ENCODE measurements around the gene ANKRD65. TPM values are rescaled to one million over a fixed set of nuclear protein-coding genes. Genes with fewer than 3 reads are reported as not detected.
A peak's percentile ranks its signal among the peaks of the same experiment; 100 is the strongest.
"Not testable (repeated sequence)": the region's sequence is repeated elsewhere in the genome, so short reads cannot be mapped to it uniquely, and the experiment has no call there.

ANKRD65 gene
- polyA plus RNA-seq, 5 donors, result 22.2 to 46.8 (median 35.6) TPM

- no peak for DNase-seq
These were observed 28.1 kb upstream of the ANKRD65 start, which contains the start of gene ATAD3C for GRCh38 chr1:1449099-1449739. Gene ATAD3C, plus strand, starts transcription at chr1:1449689. Its CDS starts 995 bp downstream, at chr1:1450684.

- DNase-seq, result not testable (repeated sequence)
These were observed 25.6 kb upstream of the ANKRD65 start for GRCh38 chr1:1446631-1447030.

GRCh38 chr1:1442069-1442770 is 21.1 kb upstream of the ANKRD65 start:
- DNase-seq, result no peak

GRCh38 chr1:1441002-1441888 is 20.2 kb upstream of the ANKRD65 start:
- DNase-seq, result no peak

- DNase-seq, result no peak
These were observed 19.4 kb upstream of the ANKRD65 start for GRCh38 chr1:1440262-1441001.

GRCh38 chr1:1439546-1440261 is 18.6 kb upstream of the ANKRD65 start:
- no peak for DNase-seq

- DNase-seq, result no peak
These were observed 17.7 kb upstream of the ANKRD65 start for GRCh38 chr1:1438531-1439381.

- DNase-seq, result no peak
These were observed 16.9 kb upstream of the ANKRD65 start for GRCh38 chr1:1437904-1438376.

GRCh38 chr1:1437033-1437903 is 16.2 kb upstream of the ANKRD65 start:
- no peak for DNase-seq

- DNase-seq, result no peak
These were observed 15.6 kb upstream of the ANKRD65 start for GRCh38 chr1:1436630-1437032.

- DNase-seq, result no peak
These were observed 15.0 kb upstream of the ANKRD65 start for GRCh38 chr1:1435911-1436629.

- DNase-seq, result peak; percentile 77
These were observed 14.2 kb upstream of the ANKRD65 start, which contains the start of gene VWA1 for GRCh38 chr1:1435106-1435903. Gene VWA1, plus strand, starts transcription at chr1:1435690. Its CDS starts 59 bp downstream, at chr1:1435749.

- DNase-seq, result no peak
These were observed 13.7 kb upstream of the ANKRD65 start for GRCh38 chr1:1434824-1435105.

- peak; percentile 79 to 87 for DNase-seq
These were observed 13.2 kb upstream of the ANKRD65 start for GRCh38 chr1:1434131-1434823.

GRCh38 chr1:1433804-1434130 is 12.7 kb upstream of the ANKRD65 start:
- DNase-seq, result no peak

GRCh38 chr1:1432951-1433803 is 12.1 kb upstream of the ANKRD65 start:
- peak in 1 of 2 donors; percentile 59 for DNase-seq

All from right lung (tissue), 5 donors.